ENCODE measurements around the gene EGR4. TPM values are rescaled to one million over a fixed set of nuclear protein-coding genes. Genes with fewer than 3 reads are reported as not detected.

The EGR4 gene
- total RNA-seq, 1 experiment from 2014 or later: not detected

- DNase-seq (ENCODE audit: low read depth): no peak
- in situ Hi-C loops (cut with HindIII; ENCODE audit: low pct_unique_long_range_greater_than_20kb, low sequenced_read_pairs): no loop called here
These were observed 37.3 kb downstream of the EGR4 start for GRCh38 chr2:73255907-73256617.

DNA sequence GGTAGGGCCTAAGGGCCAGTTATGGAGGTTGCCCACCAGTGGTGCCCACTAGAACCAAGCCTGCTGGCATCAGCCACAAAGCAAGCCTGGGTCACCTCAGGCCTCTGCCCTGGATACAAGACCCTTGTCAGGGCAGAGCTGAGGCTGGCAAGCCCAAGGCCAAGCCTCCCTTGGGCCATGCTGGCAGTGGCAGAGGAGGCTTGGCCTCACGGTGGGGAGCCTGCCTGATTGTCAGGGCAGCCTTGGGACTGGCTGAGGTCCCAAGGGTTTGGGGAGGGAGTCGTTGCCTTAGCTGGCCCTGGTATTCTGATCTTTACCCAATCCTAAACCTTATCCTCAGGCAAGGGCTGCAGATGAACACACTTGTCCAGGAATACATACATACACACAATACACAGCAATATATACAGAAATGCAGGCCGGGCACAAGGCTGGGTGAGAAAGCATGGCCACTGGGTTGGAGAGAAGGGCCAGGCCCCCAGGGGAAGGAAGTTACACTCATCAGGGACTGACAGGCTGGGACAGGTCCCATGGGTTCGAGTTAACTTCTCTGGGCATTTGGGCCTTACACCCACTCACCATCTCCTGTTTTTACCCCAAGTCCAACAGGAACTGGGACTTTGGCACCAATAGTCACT lies 38.2 kb downstream of the EGR4 start:
- in situ Hi-C loops (cut with HindIII; ENCODE audit: low pct_unique_long_range_greater_than_20kb, low sequenced_read_pairs): no loop called here
- no peak for DNase-seq (ENCODE audit: low read depth)

GRCh38 chr2:73254343-73255006 lies 38.9 kb downstream of the EGR4 start:
- DNase-seq (ENCODE audit: low read depth): no peak
- in situ Hi-C loops (cut with HindIII; ENCODE audit: low pct_unique_long_range_greater_than_20kb, low sequenced_read_pairs): no loop called here

DNA sequence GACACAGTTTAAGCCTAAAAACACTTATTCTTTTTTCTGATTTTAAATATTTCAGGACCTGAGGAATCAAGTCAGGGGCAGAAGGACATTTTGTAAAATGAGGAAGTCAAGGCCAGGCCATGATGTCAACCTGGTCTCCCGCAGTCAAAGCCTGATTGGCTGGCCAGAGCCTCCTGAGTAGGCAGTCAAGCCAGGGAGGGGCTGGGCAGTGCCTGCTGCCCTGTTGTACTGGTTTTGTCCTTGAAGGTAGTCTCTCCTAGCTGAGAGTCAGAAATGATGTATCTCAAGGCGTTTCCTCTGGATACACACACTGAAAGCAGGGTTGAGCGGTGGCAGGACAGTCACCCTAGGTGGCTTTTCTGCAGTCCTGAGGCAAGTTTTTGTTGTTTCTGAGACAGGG lies 39.4 kb downstream of the EGR4 start:
- no peak for DNase-seq (ENCODE audit: low read depth)
- in situ Hi-C loops (cut with HindIII; ENCODE audit: low pct_unique_long_range_greater_than_20kb, low sequenced_read_pairs): no loop called here

- in situ Hi-C loops (cut with HindIII; ENCODE audit: low pct_unique_long_range_greater_than_20kb, low sequenced_read_pairs): no loop called here
- DNase-seq (ENCODE audit: low read depth): no peak
These were observed 39.9 kb downstream of the EGR4 start for GRCh38 chr2:73253400-73253799.

GRCh38 chr2:73252238-73253027 lies 40.9 kb downstream of the EGR4 start:
- no peak for DNase-seq (ENCODE audit: low read depth)
- in situ Hi-C loops (cut with HindIII; ENCODE audit: low pct_unique_long_range_greater_than_20kb, low sequenced_read_pairs): no loop called here

DNA sequence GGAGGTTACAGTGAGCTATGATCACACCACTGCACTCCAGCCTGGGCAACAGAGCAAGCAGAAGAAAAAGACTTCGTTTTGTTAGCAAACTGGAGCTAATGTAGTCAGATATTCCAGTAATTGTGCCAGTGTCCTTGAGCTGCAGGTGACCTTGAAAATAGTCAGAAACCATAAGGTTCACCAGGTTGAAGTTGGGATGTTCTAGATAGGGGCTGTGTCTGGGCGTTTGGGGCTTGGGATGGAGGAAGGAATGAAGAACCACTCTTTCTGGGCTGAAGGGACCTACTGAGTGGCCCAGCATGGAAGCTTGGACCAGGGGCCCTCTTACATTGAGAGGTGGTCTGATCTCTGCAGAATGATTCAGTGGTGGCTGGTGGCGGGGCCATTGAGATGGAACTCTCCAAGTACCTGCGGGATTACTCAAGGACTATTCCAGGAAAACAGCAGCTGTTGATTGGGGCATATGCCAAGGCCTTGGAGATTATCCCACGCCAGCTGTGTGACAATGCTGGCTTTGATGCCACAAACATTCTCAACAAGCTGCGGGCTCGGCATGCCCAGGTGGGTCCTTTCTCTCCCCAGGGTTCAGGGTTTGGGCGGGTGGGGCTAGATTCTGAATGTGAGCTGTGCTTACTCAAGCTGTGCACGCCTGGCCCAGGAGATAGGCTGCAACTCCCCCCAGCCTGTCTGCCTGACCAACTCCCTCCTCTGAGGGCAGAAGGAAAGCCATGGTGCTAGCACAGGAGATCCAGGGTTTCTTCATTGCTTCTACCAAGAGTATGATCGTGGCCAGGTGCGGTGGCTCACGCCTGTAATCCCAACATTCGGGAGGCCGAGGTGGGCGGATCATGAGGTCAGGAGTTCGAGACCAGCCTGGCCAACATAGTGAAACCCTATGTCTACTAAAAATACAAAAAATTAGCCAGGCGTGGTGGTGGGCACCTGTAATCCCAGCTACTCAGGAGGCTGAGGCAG lies 42.2 kb downstream of the EGR4 start:
- in situ Hi-C loops (cut with HindIII; ENCODE audit: low pct_unique_long_range_greater_than_20kb, low sequenced_read_pairs): no loop called here
- no peak for DNase-seq (ENCODE audit: low read depth)

DNA sequence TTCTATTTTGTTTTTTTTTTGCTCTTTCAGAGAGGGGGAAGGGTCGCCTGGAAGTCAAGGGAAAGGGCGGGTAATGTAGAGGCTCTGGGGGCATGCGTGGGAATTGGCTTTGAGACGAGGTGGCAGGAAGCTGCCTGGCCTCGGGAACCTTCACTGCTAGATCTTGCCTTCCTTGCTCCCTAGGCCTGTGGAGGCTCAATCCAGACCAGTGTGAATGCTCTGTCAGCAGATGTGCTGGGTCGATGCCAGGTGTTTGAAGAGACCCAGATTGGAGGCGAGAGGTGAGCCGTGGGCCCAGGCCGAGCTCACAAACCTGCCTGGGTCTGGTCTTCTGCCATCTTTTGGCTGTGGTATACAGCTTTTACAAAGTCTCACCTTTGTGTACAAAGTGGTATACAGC lies 43.7 kb downstream of the EGR4 start:
- no peak for DNase-seq (ENCODE audit: low read depth)
- in situ Hi-C loops (cut with HindIII; ENCODE audit: low pct_unique_long_range_greater_than_20kb, low sequenced_read_pairs): no loop called here

DNA sequence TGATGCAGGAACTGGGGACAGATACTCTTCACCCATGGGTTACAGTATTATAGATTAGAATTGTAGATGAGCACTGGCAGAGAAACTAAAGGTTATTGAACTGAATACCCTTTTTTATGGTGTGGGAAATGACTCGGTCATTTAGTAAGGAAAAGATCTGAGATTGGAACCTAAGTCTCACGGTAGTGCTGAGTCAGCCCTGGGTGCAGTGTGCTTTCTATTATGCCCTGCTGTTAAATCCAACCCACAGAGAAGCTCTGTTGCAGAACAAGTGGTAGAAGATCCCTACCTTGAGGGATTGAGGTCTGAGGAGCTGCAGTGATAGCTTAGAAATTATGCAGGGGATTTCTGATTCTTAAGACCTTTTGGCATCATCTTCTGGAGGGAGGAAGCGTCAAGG lies 46.5 kb downstream of the EGR4 start:
- DNase-seq (ENCODE audit: low read depth): no peak
- in situ Hi-C loops (cut with HindIII; ENCODE audit: low pct_unique_long_range_greater_than_20kb, low sequenced_read_pairs): no loop called here

DNA sequence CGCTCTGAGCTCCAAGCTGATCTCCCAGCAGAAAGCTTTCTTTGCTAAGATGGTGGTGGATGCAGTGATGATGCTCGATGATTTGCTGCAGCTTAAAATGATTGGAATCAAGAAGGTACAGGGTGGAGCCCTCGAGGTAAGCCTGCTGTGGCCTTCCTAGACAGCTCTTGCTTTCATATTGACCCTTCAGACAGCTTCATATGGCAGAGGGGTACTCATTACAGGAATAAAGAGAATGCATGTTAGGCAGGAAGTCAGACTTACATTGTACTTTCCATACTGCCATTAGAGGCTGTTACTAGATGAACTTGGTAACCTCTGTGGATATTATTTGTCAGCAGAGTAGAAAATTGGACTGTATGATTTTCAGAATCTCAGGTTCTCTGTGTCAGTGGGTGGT lies 48.8 kb downstream of the EGR4 start:
- in situ Hi-C loops (cut with HindIII; ENCODE audit: low pct_unique_long_range_greater_than_20kb, low sequenced_read_pairs): no loop called here
- no peak for DNase-seq (ENCODE audit: low read depth)

GRCh38 chr2:73243884-73244570 lies 49.3 kb downstream of the EGR4 start:
- in situ Hi-C loops (cut with HindIII; ENCODE audit: low pct_unique_long_range_greater_than_20kb, low sequenced_read_pairs): no loop called here
- DNase-seq (ENCODE audit: low read depth): no peak

Other genes with a start within 250 kb of the EGR4 start
- 8.6 and 13.8 TPM in 2 replicates for gene SFXN5, start 221.8 kb downstream of the EGR4 start, total RNA-seq (2014; rRNA removed; shearing (Covaris generic); ENCODE audit: low replicate concordance)
- 31.2 and 42.6 TPM in 2 replicates for gene RAB11FIP5, start 180.6 kb downstream of the EGR4 start, total RNA-seq (2014; rRNA removed; shearing (Covaris generic); ENCODE audit: low replicate concordance)
- not detected in 2 replicates for gene NOTO, start 91.0 kb downstream of the EGR4 start, total RNA-seq (2014; rRNA removed; shearing (Covaris generic); ENCODE audit: low replicate concordance)
- gene SMYD5, start 79.3 kb downstream of the EGR4 start, total RNA-seq (2014; rRNA removed; shearing (Covaris generic); ENCODE audit: low replicate concordance): 54.9 and 57.7 TPM in 2 replicates
- 8.3 and 8.6 TPM in 2 replicates for gene PRADC1, start 60.3 kb downstream of the EGR4 start, total RNA-seq (2014; rRNA removed; shearing (Covaris generic); ENCODE audit: low replicate concordance)
- 581 and 684 TPM in 2 replicates for gene CCT7, start 59.2 kb downstream of the EGR4 start, total RNA-seq (2014; rRNA removed; shearing (Covaris generic); ENCODE audit: low replicate concordance)
- 0.44 and 1.2 TPM in 2 replicates for gene FBXO41, start 9.1 kb downstream of the EGR4 start, total RNA-seq (2014; rRNA removed; shearing (Covaris generic); ENCODE audit: low replicate concordance)
- 6.4 and 17.0 TPM in 2 replicates for gene ALMS1, start 92.3 kb upstream of the EGR4 start, total RNA-seq (2014; rRNA removed; shearing (Covaris generic); ENCODE audit: low replicate concordance)